BE2C (cell line): ENCODE measurements around the gene ITPK1.
A peak's percentile ranks its signal among the peaks of the same experiment; 100 is the strongest.

Source experiments
- DNase-seq: peaks from one replicate; pipeline ENCODE4 v3.0.0-alpha.2; 2020
- H3K27me3 ChIP-seq: fragments of 250-450 bp; sonication (Bioruptor Pico); 2 replicates; pipeline ENCODE4 v1.5.1; 2020; ENCODE audit warnings: mild to moderate bottlenecking
- H3K36me3 ChIP-seq: fragments of 250-450 bp; sonication (Bioruptor Pico); 2 replicates; pipeline ENCODE4 v1.5.1; 2020; ENCODE audit warnings: mild to moderate bottlenecking
- H3K4me1 ChIP-seq: fragments of 250-450 bp; sonication (Bioruptor Pico); 2 replicates; pipeline ENCODE4 v1.5.1; 2020
- H3K4me3 ChIP-seq: 2 replicates; pipeline ENCODE4 v1.5.1; 2011; ENCODE audit warnings: low read depth, low read length
- H3K9me3 ChIP-seq: fragments of 250-450 bp; sonication (Bioruptor Pico); 2 replicates; pipeline ENCODE4 v1.5.1; 2020
- TF ChIP-seq, protein P1 (sequence below): IDR thresholded peaks from 2 replicates; pipeline ENCODE4 v1.5.1; 2012; ENCODE audit warnings: mild to moderate bottlenecking, low read depth, low read length

Gene ITPK1

DNA sequence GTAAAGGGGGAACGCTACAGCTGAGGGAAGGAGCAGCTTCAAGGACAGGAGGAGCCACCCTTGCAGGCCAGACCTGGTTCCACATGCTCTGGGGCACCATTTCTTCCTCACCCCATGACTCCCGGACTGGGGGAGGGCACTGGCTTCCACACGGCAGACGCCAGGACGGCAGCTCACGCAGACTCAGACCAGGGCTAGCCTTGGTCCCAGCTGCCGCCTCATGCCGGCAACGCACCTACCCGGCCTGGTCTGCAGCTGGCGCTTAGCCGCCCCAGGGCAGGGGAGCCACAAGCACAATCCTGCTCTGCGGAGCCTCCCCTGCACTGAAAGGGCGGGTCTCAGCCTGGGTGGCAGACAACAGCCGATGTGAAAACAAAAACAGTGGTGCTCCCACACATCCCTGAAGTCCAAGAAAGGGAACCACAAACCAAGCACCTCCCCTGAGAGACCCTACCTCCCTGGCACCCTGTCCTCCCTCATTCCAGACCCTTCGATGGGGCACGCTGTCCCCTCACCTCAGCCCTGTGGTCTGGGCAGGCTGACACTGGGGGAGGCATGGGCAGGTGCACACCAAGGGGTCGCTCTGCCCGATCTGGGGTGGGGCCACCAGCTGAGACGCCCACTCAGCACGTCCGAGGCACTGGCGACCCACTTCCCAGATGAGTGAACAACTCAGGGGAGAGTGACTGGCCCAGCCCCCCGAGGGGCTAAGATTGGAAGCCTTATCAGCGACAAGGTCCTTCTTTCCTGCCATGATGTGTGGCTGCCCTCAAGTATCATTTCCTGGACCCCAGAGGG, 127.8 kb downstream of the ITPK1 start:
- H3K9me3 ChIP-seq, result no peaks in the 10 kb centered on the region
- TF ChIP-seq, protein P1, sequence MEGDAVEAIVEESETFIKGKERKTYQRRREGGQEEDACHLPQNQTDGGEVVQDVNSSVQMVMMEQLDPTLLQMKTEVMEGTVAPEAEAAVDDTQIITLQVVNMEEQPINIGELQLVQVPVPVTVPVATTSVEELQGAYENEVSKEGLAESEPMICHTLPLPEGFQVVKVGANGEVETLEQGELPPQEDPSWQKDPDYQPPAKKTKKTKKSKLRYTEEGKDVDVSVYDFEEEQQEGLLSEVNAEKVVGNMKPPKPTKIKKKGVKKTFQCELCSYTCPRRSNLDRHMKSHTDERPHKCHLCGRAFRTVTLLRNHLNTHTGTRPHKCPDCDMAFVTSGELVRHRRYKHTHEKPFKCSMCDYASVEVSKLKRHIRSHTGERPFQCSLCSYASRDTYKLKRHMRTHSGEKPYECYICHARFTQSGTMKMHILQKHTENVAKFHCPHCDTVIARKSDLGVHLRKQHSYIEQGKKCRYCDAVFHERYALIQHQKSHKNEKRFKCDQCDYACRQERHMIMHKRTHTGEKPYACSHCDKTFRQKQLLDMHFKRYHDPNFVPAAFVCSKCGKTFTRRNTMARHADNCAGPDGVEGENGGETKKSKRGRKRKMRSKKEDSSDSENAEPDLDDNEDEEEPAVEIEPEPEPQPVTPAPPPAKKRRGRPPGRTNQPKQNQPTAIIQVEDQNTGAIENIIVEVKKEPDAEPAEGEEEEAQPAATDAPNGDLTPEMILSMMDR, result no peak
- DNase-seq, result peak; percentile 95

DNA sequence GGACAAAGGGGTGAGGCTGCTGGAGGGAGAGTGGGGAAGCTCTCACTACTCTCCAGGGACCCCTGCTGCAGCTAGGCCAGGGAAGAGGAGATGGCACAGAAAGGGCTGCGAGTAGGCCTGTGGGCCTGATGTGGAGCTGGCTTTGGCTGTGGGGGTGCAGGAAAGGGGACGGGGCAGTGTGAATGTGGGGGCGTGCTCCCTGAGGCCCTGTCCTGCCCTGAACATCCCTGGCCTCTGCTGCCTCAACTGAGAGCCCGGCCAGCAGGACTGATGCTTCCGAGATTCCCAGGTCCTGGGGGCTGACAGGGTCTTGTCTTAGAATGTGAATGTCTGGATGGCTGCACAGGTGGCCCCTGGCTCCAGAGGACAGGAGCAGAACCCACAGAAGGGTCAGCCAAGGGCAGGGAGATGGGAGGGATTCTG, 128.6 kb downstream of the ITPK1 start:
- Histone ChIP-seq H3K4me3 (no peak overlapping the region), H3K9me3 (no peaks in the 10 kb centered on the region; the same call in 1 of the 2 replicates), H3K36me3 (peaks cover 7% of the 10 kb centered on the region; the same call in 1 of the 2 replicates), H3K27me3 (no peaks in the 10 kb centered on the region), H3K4me1 (peaks cover 45% of the 10 kb centered on the region)
- TF ChIP-seq, protein P1, result no peak
- no peak for DNase-seq

More for the DNA sequence above, 127.8 kb downstream of the ITPK1 start:
- Histone ChIP-seq H3K27me3 (no peaks in the 10 kb centered on the region), H3K36me3 (peaks cover 8% of the 10 kb centered on the region; the same call in 1 of the 2 replicates), H3K4me3 (no peak overlapping the region), H3K4me1 (peaks cover 45% of the 10 kb centered on the region)

DNA sequence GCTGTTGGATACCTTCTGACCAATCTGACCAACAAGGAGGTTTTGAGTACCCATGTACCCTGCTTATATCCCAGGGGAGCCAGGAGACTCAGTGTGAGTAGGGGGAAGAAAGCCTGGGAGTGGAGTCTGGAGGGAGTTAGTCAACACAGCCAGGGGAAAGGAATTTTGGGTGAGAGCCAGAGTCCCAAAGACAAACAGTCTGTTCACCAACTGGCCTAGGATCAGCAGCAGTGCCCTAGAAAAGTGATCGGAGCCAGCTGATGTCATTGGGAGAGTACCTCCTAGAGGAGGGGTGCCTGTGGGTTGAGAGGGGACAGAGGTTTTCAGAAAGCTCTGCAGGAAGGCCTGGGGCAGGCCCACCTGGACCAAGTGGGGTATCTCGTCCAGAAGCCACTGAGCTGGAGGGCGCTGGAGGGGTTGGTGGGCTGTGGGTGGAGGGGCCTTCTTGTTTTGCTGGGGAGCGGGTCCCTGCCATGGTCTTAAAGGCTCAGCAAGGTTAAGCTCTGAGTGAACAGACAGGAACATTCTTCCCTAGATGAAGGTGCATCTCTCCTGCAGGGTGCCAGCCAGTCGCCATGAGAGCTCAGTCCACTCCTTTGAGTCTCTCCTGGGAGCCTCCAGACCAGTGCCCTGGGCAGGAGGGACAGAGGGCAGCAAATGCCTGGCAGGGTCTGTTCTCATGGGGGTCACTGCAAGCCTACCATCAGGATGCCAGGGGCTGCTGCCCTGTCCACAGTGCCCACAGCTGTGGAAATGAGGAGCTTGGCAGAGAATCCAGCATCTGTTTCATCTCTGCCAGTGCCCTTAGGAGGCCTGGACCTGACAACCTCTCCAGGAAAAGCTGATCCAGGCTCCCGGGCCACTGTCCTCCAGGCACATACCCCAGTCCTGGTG, 129.2 kb downstream of the ITPK1 start:
- no peaks in the 10 kb centered on the region for H3K27me3 ChIP-seq
- no peak for DNase-seq
- peaks cover 43% of the 10 kb centered on the region for H3K4me1 ChIP-seq
- H3K9me3 ChIP-seq, result no peaks in the 10 kb centered on the region; the same call in 1 of the 2 replicates
- H3K36me3 ChIP-seq, result 0 out of 2 replicates have a peak, but pooled peaks cover 6% of the 10 kb centered on the region
- no peak overlapping the region for H3K4me3 ChIP-seq
- TF ChIP-seq, protein P1, result no peak

DNA sequence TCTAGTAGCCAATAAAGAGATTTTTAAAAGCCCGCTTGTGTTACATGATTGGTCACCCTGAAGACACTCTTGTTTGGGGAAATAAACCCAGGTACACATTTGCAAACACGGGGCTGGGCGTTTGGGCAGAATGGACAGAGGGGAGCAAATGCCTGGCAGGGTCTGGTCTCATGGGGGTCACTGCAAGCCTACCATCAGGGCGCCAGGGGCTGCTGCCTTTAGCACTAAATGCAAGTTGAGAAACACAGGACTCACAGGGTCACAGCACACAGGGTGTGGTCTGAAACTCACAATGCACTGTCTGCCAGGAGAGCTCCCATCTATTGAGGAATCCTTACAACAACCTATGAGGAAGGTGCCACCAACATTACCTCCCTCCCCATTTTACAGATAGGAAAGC, 130.2 kb downstream of the ITPK1 start:
- no peak overlapping the region for H3K4me3 ChIP-seq
- TF ChIP-seq, protein P1, result no peak
- no peaks in the 10 kb centered on the region for H3K27me3 ChIP-seq
- no peaks in the 10 kb centered on the region; the same call in 1 of the 2 replicates for H3K9me3 ChIP-seq
- peaks cover 36% of the 10 kb centered on the region for H3K4me1 ChIP-seq
- 0 out of 2 replicates have a peak, but pooled peaks cover 6% of the 10 kb centered on the region for H3K36me3 ChIP-seq
- DNase-seq, result no peak

DNA sequence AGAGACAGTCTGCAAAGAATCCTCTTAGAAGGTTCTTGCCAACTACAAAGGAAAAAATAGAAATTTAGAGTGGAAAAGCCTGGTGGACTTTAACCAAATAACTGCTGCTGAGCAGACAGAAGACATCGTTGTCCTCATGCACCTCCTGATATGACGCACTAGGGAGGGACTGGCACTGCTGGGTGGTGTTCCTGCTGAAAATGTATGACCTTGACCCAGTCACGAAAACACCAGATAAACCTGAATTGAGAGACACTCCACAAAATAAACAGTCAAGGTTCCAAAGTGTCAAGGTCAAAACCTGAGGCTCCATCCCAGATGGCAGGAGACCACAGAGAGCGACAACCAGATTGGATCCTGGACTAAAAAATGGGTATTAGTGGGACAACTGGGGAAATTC, 130.8 kb downstream of the ITPK1 start:
- H3K27me3 ChIP-seq, result no peaks in the 10 kb centered on the region
- TF ChIP-seq, protein P1, result no peak
- no peak overlapping the region for H3K4me3 ChIP-seq
- peaks cover 32% of the 10 kb centered on the region for H3K4me1 ChIP-seq
- H3K36me3 ChIP-seq, result 0 out of 2 replicates have a peak, but pooled peaks cover 6% of the 10 kb centered on the region
- no peak for DNase-seq
- H3K9me3 ChIP-seq, result no peaks in the 10 kb centered on the region; the same call in 1 of the 2 replicates
